ENCODE results near the gene NOC3L.

DNA sequence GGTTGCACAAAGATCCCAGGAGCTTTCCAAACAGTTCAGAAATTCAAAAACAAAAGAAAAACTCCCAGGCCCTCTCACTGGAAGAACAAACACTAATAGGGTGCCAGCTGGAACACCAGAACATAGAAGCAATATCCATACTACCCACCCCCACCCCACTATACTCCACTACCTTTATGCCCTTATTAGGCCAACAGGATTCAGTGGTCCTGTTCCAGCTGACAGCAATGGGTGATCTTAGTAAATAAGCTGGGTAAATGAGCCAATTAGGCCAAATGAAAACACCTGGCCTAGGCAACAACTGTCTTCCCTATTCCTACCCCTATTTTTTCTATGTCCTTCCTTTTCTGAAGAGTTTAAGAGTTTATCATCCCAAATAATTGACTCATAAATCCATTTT is 11.7 kb downstream of the NOC3L start:
- TF ChIP-seq, protein P1, sequence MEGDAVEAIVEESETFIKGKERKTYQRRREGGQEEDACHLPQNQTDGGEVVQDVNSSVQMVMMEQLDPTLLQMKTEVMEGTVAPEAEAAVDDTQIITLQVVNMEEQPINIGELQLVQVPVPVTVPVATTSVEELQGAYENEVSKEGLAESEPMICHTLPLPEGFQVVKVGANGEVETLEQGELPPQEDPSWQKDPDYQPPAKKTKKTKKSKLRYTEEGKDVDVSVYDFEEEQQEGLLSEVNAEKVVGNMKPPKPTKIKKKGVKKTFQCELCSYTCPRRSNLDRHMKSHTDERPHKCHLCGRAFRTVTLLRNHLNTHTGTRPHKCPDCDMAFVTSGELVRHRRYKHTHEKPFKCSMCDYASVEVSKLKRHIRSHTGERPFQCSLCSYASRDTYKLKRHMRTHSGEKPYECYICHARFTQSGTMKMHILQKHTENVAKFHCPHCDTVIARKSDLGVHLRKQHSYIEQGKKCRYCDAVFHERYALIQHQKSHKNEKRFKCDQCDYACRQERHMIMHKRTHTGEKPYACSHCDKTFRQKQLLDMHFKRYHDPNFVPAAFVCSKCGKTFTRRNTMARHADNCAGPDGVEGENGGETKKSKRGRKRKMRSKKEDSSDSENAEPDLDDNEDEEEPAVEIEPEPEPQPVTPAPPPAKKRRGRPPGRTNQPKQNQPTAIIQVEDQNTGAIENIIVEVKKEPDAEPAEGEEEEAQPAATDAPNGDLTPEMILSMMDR (conservative IDR thresholded peaks at IDR 0.05; ENCODE audit: low read length), result no peak
- TF ChIP-seq EZH2phosphoT487 (IDR thresholded peaks at IDR 0.05; ENCODE audit: borderline replicate concordance, low read depth, low read length), result no peak
